Immature natural killer cell (primary cell): Measurements from ENCODE around the gene DIP2C. TPM values are rescaled to one million over a fixed set of nuclear protein-coding genes. Genes with fewer than 3 reads are reported as not detected.

ENCODE experiments used
- DNase-seq, 3 donors: peaks; one replicate each; pipeline ENCODE4 v3.0.0; 2022; ENCODE audit warnings: mixed read lengths in 1 of 3
- H3K27ac Mint-ChIP-seq, 6 donors: one replicate each; pipeline ENCODE4 v1.8.0; 2020; ENCODE audit warnings: mixed read lengths in 6 of 6, mild to moderate bottlenecking in 5 of 6, inconsistent platforms in 4 of 6, moderate library complexity in 3 of 6
- H3K27me3 Mint-ChIP-seq, 3 donors: one replicate each; pipeline ENCODE4 v1.8.0; 2020 to 2021; ENCODE audit warnings: low read depth in 3 of 3, mild to moderate bottlenecking in 3 of 3, mixed read lengths in 3 of 3, moderate library complexity in 3 of 3, inconsistent platforms in 1 of 3
- H3K36me3 Mint-ChIP-seq, 3 donors: one replicate each; pipeline ENCODE4 v1.8.0; 2020; ENCODE audit warnings: mixed read lengths in 3 of 3, inconsistent platforms in 2 of 3, mild to moderate bottlenecking in 2 of 3
- H3K4me1 Mint-ChIP-seq, 2 donors: one replicate each; pipeline ENCODE4 v1.8.0; 2020; ENCODE audit warnings: inconsistent platforms in 2 of 2, mild to moderate bottlenecking in 2 of 2, mixed read lengths in 2 of 2, moderate library complexity in 1 of 2
- H3K4me3 Mint-ChIP-seq, 5 donors: one replicate each; pipeline ENCODE4 v1.8.0; 2020; ENCODE audit warnings: mild to moderate bottlenecking in 5 of 5, mixed read lengths in 5 of 5, inconsistent platforms in 3 of 5, moderate library complexity in 3 of 5
- H3K9me3 Mint-ChIP-seq, 6 donors: one replicate each; pipeline ENCODE4 v1.8.0; 2020; ENCODE audit warnings: mild to moderate bottlenecking in 6 of 6, mixed read lengths in 6 of 6, inconsistent platforms in 4 of 6, moderate library complexity in 3 of 6
- polyA plus RNA-seq, 3 donors: library from polyadenylated mRNA; unstranded; fragments of 300-500 nt; fragmentation: Illumina TruSeq; gene quantifications; one replicate each; pipeline ENCODE4 v1.2.3, GENCODE V29; 2021

DIP2C gene
- polyA plus RNA-seq, 3 donors from 2014 or later, result 0.06 to 0.41 TPM; not detected in 1

DNA sequence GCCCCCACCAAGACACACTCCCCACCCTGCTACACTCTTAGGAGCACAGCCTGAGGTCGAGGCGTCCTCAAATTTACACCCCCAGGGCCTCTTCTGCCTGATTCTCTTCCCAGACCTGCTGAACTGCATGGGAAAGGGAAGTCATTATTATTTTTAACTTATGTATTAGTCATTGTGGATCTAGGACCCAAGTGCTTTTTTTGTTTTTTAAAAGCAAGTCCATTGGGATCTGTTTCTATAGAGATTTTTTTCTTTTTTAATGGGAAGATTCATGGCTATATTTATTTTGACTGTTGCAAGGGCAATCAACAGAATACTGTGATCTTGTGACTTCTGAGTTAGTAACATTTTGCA is 350.5 kb downstream of the DIP2C start:
- Mint-ChIP-seq H3K9me3 (no peaks in the 10 kb centered on the region), H3K4me1 (peaks cover 9 to 20% of the 10 kb centered on the region in 2 donors), H3K36me3 (peaks cover 0 to 11% (median 0%) of the 10 kb centered on the region in 3 donors), H3K27me3 (peaks cover 2 to 5% (median 4%) of the 10 kb centered on the region in 3 donors), H3K27ac (peak overlapping the region in 2 of 6 donors; percentile 24 to 45), H3K4me3 (no peak overlapping the region)
- DNase-seq, result no peak

DNA sequence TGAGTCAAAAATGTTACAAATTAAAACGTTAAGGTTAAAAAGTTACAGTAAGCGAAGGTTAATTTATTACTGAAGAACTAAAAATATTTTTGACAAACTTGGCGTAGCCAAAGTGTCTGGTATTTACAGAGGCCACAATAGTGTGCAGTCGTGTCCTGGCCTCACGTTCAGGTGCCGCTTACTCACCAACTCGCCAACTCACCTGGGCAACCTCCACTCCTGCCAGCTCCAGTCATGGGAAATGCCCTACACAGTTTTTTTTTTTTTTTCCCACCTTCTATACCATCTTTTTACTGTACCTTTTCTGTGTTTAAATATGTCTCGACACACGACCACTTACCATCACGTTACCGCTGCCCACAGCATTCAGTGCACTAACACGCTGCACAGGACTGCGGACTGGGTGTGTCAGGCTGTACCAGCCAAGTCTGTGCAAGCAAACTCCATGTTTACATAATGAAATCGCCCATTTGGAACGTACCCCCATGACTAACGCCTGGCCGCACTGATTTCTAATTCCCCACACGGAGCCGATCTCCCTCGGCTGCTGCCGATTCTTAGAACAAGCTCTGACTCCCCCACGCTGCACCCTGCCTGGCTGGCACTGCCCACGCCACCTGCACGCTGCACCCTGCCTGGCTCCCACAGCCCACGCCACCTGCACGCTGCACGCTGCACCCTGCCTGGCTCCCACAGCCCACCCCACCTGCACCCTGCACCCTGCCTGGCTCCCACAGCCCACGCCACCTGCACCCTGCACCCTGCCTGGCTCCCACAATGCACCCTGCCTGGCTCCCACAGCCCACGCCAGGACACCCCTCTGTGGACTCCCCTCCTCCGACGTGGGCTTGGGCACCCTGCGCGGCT is 351.1 kb downstream of the DIP2C start:
- peaks cover 0 to 11% (median 0%) of the 10 kb centered on the region in 3 donors for H3K36me3 Mint-ChIP-seq
- no peak overlapping the region for H3K27ac Mint-ChIP-seq
- no peak overlapping the region for H3K4me3 Mint-ChIP-seq
- H3K4me1 Mint-ChIP-seq, result peaks cover 15 to 27% of the 10 kb centered on the region in 2 donors
- no peak for DNase-seq
- H3K27me3 Mint-ChIP-seq, result peaks cover 4 to 7% (median 6%) of the 10 kb centered on the region in 3 donors
- no peaks in the 10 kb centered on the region for H3K9me3 Mint-ChIP-seq

DNA sequence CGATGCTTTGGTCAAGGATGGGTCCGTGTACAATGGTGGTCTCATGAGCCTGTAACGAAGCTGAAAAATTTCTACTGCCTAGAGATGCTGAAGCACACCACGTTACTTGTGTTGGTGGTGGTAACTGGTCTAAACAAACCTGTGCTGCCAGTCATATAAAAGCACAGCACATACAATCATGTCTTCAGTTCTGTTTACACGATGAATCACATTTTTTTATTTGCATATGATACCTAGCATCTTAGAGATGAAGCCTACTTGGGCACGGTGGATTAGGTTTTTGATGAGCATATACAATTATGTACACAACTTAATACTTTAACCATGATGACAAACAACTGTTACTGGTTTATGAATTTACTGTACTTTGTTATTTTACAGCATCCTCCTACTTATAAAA is 353.2 kb downstream of the DIP2C start:
- peak overlapping the region in 1 of 6 donors; percentile 49 for H3K27ac Mint-ChIP-seq
- no peak for DNase-seq
- H3K9me3 Mint-ChIP-seq, result no peaks in the 10 kb centered on the region
- H3K4me1 Mint-ChIP-seq, result peaks cover 34 to 42% of the 10 kb centered on the region in 2 donors
- peaks cover 0 to 11% (median 4%) of the 10 kb centered on the region in 3 donors for H3K36me3 Mint-ChIP-seq
- H3K4me3 Mint-ChIP-seq, result no peak overlapping the region
- peaks cover 4 to 7% (median 7%) of the 10 kb centered on the region in 3 donors for H3K27me3 Mint-ChIP-seq

DNA sequence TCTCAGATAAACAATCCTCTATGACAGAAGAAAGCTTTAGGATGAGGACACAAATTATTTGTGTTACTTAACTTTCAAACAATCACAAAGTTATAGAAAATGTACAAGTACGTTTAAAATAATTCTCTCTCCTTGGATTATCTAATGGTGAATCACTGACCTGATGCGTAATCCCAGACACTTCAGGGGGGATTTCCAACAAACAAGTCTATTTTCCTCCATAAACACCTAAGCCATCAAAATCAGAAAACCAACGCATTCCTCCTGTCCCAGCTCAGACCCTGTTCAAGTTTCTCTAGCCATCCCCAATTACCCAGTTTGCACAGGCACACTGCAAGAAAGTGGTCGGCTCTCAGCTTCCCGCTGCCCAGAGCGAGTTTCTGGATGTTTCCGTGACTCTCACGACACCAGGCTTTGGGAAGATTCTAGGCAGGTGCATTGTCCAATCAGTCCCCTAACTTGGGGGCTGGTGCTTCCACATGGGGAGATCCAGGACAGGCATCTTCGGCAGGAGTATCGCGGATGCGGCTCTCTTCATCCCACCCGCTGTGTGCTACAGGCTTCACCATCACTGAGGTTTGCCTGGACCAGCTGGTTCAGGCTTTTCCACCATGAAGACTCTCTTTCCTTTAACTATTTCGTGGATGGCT is 354.2 kb downstream of the DIP2C start:
- Mint-ChIP-seq H3K9me3 (no peaks in the 10 kb centered on the region), H3K4me3 (no peak overlapping the region), H3K4me1 (peaks cover 36 to 44% of the 10 kb centered on the region in 2 donors), H3K27me3 (peaks cover 4 to 7% (median 7%) of the 10 kb centered on the region in 3 donors), H3K27ac (peak overlapping the region in 1 of 6 donors; percentile 63), H3K36me3 (peaks cover 0 to 11% (median 4%) of the 10 kb centered on the region in 3 donors)
- no peak for DNase-seq

DNA sequence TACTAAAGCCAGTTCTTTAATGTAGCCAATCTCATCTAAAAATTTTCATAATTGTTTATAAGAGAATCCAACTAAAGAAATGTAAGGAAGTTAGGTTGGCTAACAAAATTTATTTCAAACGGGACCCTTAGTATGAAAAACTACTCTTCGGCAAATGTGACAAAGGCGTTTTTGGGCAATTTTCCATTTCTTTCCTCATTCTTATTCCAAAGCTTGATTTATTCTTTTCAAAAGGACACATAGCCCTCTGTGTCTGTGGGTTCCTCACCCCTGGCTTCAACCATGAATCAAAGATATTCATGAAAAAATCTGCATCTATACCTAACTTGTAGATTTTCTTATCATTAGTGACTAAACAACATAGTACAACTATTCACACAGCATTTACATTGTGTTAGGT is 358.3 kb downstream of the DIP2C start:
- Mint-ChIP-seq H3K27me3 (peaks cover 4 to 7% (median 7%) of the 10 kb centered on the region in 3 donors), H3K36me3 (peaks cover 0 to 4% (median 0%) of the 10 kb centered on the region in 3 donors), H3K4me3 (peak overlapping the region in 1 of 5 donors; percentile 44), H3K4me1 (peaks cover 47 to 64% of the 10 kb centered on the region in 2 donors), H3K27ac (peak overlapping the region in 4 of 6 donors; percentile 52 to 84 (median 80)), H3K9me3 (no peaks in the 10 kb centered on the region)
- DNase-seq, result no peak

DNA sequence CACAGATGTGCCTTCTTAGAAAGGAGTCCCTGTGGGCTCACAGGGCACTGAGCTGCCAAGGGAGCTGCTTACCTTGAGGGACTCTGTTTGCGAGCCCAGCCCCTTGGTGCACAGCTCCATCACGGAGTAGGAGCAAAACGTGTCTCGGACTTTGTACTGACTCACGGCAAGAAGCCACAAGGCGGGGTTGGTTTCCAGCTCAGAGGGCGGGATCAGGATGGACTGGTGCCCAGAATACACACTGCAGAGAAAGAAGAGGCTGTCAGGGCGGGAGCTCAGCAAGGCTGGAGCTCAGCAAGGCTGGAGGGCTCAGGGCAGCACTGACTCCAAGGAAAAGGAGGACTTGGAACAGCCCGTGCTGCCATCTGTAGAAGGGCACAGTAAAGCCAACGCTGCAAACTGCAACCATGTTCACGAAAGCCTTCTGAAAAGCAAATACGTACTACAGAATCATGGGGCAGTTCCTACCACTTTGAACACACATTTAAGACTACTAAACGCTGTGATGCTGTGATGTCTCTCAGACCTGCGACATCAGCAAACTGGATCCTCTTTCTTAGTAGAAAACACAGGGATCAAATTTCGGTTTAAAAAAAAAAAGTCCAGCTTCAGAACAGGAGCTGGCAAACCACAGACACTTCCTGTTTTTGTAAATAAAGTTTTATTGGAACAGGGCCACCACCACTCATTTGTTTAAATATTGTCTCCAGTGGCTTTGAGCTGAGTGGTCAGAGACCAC is 359.9 kb downstream of the DIP2C start:
- peaks cover 0 to 4% (median 0%) of the 10 kb centered on the region in 3 donors for H3K36me3 Mint-ChIP-seq
- peak overlapping the region; percentile 24 to 85 (median 46) for H3K27ac Mint-ChIP-seq
- DNase-seq, result no peak
- H3K4me1 Mint-ChIP-seq, result peaks cover 52 to 66% of the 10 kb centered on the region in 2 donors
- no peaks in the 10 kb centered on the region for H3K9me3 Mint-ChIP-seq
- H3K4me3 Mint-ChIP-seq, result peak overlapping the region in 4 of 5 donors; percentile 24 to 49 (median 34)
- peaks cover 4 to 7% (median 7%) of the 10 kb centered on the region in 3 donors for H3K27me3 Mint-ChIP-seq

DNA sequence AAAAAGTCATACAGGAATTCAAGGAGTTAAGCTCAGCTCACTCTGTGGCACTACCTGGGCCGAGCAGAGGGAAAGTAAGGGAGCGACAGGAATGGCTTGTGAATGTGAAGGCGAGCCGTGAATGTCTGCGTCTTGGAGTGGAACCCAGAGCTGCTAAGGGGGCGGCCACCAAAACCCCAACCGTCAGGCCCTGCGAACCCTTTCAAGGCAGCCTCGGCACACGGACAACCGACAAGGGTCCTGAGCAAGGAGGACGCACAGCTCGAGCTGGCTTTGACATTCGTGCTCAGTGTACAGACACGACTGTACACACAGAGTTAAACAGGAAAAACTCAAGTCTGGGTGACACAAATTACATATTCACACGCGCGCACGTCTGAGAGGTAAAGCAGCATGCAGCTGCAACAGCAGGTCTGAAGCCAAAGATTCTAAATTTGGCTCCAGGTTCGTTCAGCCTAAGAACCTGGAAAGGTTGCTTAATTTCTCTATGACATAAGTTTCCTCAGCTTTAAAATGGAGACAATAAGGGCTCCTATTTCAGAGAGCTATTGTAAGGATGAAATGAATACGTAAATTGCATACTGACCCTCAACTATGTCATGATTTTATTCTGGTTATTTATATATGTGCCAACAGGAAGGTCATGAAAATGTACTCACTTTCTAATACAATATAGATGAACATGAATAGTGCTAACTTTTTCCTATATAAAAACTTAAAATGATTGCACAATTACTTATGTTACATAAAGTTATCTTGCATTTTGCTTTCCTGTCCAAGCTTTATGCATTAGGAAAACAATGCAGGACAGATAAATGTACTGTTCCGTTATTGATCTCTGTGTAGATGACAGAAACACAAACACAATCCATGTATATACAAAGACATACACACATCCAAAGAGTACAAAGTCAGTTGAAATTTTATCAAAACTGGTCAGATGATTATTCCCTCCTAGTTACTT is 361.3 kb downstream of the DIP2C start:
- no peak for DNase-seq
- H3K9me3 Mint-ChIP-seq, result no peaks in the 10 kb centered on the region
- H3K4me1 Mint-ChIP-seq, result peaks cover 51 to 66% of the 10 kb centered on the region in 2 donors
- H3K27ac Mint-ChIP-seq, result peak overlapping the region in 2 of 6 donors; percentile 50 to 58
- peaks cover 2 to 7% (median 5%) of the 10 kb centered on the region in 3 donors for H3K27me3 Mint-ChIP-seq
- peaks cover 0 to 4% (median 0%) of the 10 kb centered on the region in 3 donors for H3K36me3 Mint-ChIP-seq
- H3K4me3 Mint-ChIP-seq, result no peak overlapping the region

DNA sequence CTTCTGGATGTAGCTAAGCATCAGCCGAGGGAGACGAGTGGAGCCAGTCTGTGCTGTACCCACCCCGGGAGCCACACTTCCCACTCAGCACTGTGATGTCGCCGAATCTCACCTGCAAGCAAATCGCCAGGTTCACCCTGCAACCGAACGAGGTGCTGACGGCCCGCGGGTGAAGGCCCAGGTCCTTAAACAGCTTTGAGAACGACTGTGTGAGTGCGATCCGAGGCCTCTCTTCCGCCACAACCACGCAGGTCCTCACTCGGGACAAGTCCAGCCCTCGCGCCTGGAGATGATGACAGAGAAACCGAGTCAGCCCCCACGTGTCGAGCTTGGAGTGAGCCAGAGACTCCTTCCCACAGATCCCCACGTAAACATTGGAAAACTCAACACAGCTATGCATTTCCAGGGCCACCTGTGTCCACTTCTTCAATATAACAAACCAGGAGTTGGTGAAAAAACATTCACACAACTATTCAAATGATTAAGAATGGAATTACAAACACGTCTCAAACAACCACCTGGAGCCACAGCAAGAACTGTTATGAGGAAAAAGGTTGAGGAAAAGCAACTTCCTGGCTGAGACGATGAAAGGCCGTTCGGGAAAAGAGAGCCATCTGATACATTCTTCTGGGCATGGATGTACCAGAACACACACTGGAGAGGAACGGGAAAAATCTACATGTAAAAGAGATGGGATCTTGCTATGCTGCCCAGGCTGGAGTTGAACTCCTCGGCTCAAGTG is 362.4 kb downstream of the DIP2C start:
- Mint-ChIP-seq H3K36me3 (no peaks in the 10 kb centered on the region), H3K4me3 (no peak overlapping the region), H3K27me3 (peaks cover 0 to 5% (median 2%) of the 10 kb centered on the region in 3 donors), H3K27ac (peak overlapping the region in 1 of 6 donors; percentile 7), H3K4me1 (peaks cover 40 to 55% of the 10 kb centered on the region in 2 donors), H3K9me3 (no peaks in the 10 kb centered on the region)
- DNase-seq, result no peak

DNA sequence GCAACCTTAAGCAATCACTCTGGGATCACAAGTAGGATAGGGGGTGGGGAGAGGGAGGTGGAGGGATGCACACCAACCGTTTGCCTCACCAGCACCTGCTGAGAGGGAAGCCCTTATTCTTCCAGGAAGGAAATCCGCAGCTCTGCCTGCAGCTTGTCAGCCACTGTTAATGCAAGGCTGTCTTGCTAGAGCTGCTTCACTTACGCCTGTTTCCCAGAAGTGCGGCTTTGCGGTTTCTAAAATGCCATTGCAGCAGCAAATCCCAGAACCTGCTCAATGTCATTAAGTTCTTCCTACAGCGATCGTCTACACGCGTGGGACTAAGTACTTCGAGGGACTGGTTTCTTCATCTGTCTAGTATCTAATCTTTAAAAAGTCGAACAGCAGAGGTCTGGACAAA is 363.1 kb downstream of the DIP2C start:
- Mint-ChIP-seq H3K9me3 (no peaks in the 10 kb centered on the region), H3K4me3 (no peak overlapping the region), H3K4me1 (peaks cover 33 to 48% of the 10 kb centered on the region in 2 donors), H3K27me3 (peaks cover 0 to 5% (median 2%) of the 10 kb centered on the region in 3 donors), H3K36me3 (no peaks in the 10 kb centered on the region), H3K27ac (no peak overlapping the region)
- DNase-seq, result no peak

DNA sequence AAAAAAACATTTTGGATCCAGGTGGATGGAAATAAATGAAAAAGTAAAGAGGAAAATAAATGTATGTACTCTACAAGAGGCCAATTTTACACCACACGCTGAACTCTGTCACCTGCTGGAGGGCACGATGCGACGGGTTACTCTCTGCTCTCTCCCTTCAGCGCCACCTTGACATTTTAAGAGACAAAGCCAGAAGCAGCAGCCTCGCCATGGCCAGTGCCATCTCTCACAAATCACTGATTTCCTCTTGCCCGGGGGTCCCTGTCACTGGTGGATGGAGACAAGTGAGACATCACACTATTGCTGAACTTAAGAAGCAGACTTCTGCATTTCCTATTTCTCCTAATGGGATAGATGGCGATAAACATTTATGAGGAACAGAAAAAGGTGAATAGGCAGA is 364.2 kb downstream of the DIP2C start:
- Mint-ChIP-seq H3K27me3 (peaks cover 0 to 5% (median 2%) of the 10 kb centered on the region in 3 donors), H3K4me1 (peaks cover 30 to 44% of the 10 kb centered on the region in 2 donors), H3K36me3 (peaks cover 0 to 5% (median 0%) of the 10 kb centered on the region in 3 donors), H3K4me3 (peak overlapping the region in 1 of 5 donors; percentile 85), H3K27ac (peak overlapping the region in 1 of 6 donors; percentile 27), H3K9me3 (no peaks in the 10 kb centered on the region)
- no peak for DNase-seq

DNA sequence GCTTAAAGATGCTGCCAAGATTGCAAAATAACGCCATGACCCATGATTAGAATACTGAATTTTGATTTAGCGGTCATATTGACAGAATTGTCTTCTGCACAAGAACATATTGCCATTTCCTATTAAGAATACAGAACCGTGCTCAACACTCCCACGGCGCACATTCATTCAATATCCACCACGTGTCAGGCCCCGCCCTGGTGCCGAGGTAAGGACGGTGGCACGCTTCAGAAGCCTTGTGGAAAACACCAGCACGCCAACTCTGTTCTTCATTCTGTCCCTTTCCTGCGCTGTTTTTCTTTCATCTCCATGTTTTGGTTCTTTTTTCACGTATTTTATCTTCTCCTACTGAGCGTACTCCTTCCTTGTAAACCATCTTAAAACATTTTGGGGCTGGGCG is 364.9 kb downstream of the DIP2C start:
- peak overlapping the region in 5 of 6 donors; percentile 55 to 85 (median 80) for H3K27ac Mint-ChIP-seq
- H3K27me3 Mint-ChIP-seq, result peaks cover 0 to 5% (median 2%) of the 10 kb centered on the region in 3 donors
- H3K36me3 Mint-ChIP-seq, result peaks cover 0 to 11% (median 0%) of the 10 kb centered on the region in 3 donors
- H3K4me3 Mint-ChIP-seq, result peak overlapping the region; percentile 56 to 85 (median 81)
- H3K4me1 Mint-ChIP-seq, result peaks cover 25 to 38% of the 10 kb centered on the region in 2 donors
- DNase-seq, result peak in 1 of 3 donors; percentile 39
- no peaks in the 10 kb centered on the region for H3K9me3 Mint-ChIP-seq
